Esophagus muscularis mucosa (tissue), 4 donors: ENCODE results near the gene EYA2. TPM values are rescaled to one million over a fixed set of nuclear protein-coding genes. Genes with fewer than 3 reads are reported as not detected.

ENCODE experiments used
- DNase-seq: peaks from one replicate; pipeline ENCODE4 v3.0.0-alpha.2; 2017; ENCODE audit errors: extremely low spot score
- H3K27ac ChIP-seq, 4 donors: fragments of 200-600 bp; sonication (generic); replicated peaks in 1 of 4; 1 replicate in 3 of 4; 2 replicates in 1 of 4; pipeline ENCODE4 v1.5.1; 2016 to 2019; ENCODE audit warnings: mild to moderate bottlenecking in 1 of 4
- H3K27me3 ChIP-seq, 4 donors: fragments of 200-600 bp; sonication (generic); one replicate each; pipeline versions ENCODE4 v1.5.1 to v1.6.0; 2016 to 2019
- H3K36me3 ChIP-seq, 4 donors: fragments of 200-600 bp; sonication (generic); one replicate each; pipeline ENCODE4 v1.5.1; 2016 to 2019
- H3K4me1 ChIP-seq, 4 donors: fragments of 200-600 bp; sonication (generic); one replicate each; pipeline ENCODE4 v1.5.1; 2016 to 2019
- H3K4me3 ChIP-seq, 4 donors: fragments of 200-600 bp; sonication (generic); 1 replicate in 2 of 4; 2 replicates in 2 of 4; pipeline ENCODE4 v1.5.1; 2016 to 2019; ENCODE audit warnings: mild to moderate bottlenecking in 4 of 4, moderate library complexity in 1 of 4
- H3K9me3 ChIP-seq, 4 donors: fragments of 200-600 bp; sonication (generic); 1 replicate in 3 of 4; 2 replicates in 1 of 4; pipeline ENCODE4 v1.5.1; 2016 to 2019
- CTCF ChIP-seq, 3 experiments: fragments of 200-600 bp in 2 of 3; fragments of 450-650 bp in 1 of 3; sonication (generic) in 2 of 3; IDR thresholded peaks; one replicate each; pipeline ENCODE4 v1.5.1; 2017 to 2019; ENCODE audit warnings: antibody characterized with exemption in 3 of 3, mild to moderate bottlenecking in 2 of 3, moderate library complexity in 1 of 3
- EP300 ChIP-seq: sonication (generic); formaldehyde crosslinking; IDR thresholded peaks from one replicate; pipeline ENCODE4 v1.6.1; 2017; ENCODE audit warnings: antibody characterized with exemption
- POLR2A ChIP-seq: fragments of 450-650 bp; IDR thresholded peaks from one replicate; pipeline ENCODE4 v1.6.1; 2017; ENCODE audit warnings: antibody characterized with exemption, moderate library complexity, mild to moderate bottlenecking, low read depth
- POLR2AphosphoS5 ChIP-seq, 2 donors: sonication (generic); formaldehyde crosslinking; IDR thresholded peaks; one replicate each; pipeline ENCODE4 v1.6.1; 2017; ENCODE audit warnings: antibody characterized with exemption in 2 of 2
- WGBS: methylation state at CpG from one replicate; pipeline ENCODE4 v1.1.5; 2018; 5-methylcytosine and 5-hydroxymethylcytosine counted together
- intact Hi-C: fragments of 100-400 bp; cut with DNase I; formaldehyde crosslinking; loops from one replicate; pipeline ENCODE4 v1.15.1; 2023
- total RNA-seq, 4 donors: library from RNA; depleted of rRNA; stranded (reverse); fragments of >200 nt; gene quantifications; one replicate each; pipeline versions ENCODE4 v1.1.0 to v1.2.1, GENCODE V29; 2016

EYA2 gene
- total RNA-seq, 4 donors from 2014 or later, result 1.2 to 5.9 (median 4.2) TPM

- H3K27me3 ChIP-seq, result no peaks in the 10 kb centered on the region
- H3K4me3 ChIP-seq, result no peak overlapping the region
- whole genome bisulfite sequencing, result 82% methylated on average over 13 of the region's 13 CpGs
- intact Hi-C loops, result no loop called here
- DNase-seq, result no peak
- peaks cover 0 to 4% (median 0%) of the 10 kb centered on the region in 4 donors for H3K36me3 ChIP-seq
- H3K9me3 ChIP-seq, result peaks cover 0 to 3% (median 0%) of the 10 kb centered on the region in 4 donors
- H3K27ac ChIP-seq, result no peak overlapping the region
- H3K4me1 ChIP-seq, result no peaks in the 10 kb centered on the region
- TF ChIP-seq POLR2AphosphoS5 (IDR thresholded peaks at IDR 0.05), result no peak
- TF ChIP-seq POLR2A, result no peak
- no peak for TF ChIP-seq EP300
- TF ChIP-seq CTCF (IDR thresholded peaks at IDR 0.05), result no peak
Observed at GRCh38 chr20:46963758-46964617, 69.3 kb downstream of the EYA2 start.

GRCh38 chr20:46964618-46965455 lies 70.2 kb downstream of the EYA2 start:
- H3K27ac ChIP-seq, result no peak overlapping the region
- no peak for DNase-seq
- TF ChIP-seq CTCF (IDR thresholded peaks at IDR 0.05) (no peak), POLR2A (no peak), POLR2AphosphoS5 (IDR thresholded peaks at IDR 0.05) (no peak), EP300 (no peak)
- intact Hi-C loops, result no loop called here
- H3K4me3 ChIP-seq, result no peak overlapping the region
- H3K9me3 ChIP-seq, result peaks cover 0 to 3% (median 0%) of the 10 kb centered on the region in 4 donors
- H3K4me1 ChIP-seq, result no peaks in the 10 kb centered on the region
- 94% methylated on average over 16 of the region's 17 CpGs for WGBS
- no peaks in the 10 kb centered on the region for H3K27me3 ChIP-seq
- peaks cover 0 to 4% (median 0%) of the 10 kb centered on the region in 4 donors for H3K36me3 ChIP-seq

- intact Hi-C loops, result no loop called here
- no peak overlapping the region for H3K4me3 ChIP-seq
- no peaks in the 10 kb centered on the region for H3K4me1 ChIP-seq
- peaks cover 0 to 3% (median 0%) of the 10 kb centered on the region in 4 donors for H3K9me3 ChIP-seq
- no peaks in the 10 kb centered on the region for H3K27me3 ChIP-seq
- peaks cover 0 to 4% (median 0%) of the 10 kb centered on the region in 4 donors for H3K36me3 ChIP-seq
- WGBS, result 94% methylated on average over 9 of the region's 14 CpGs
- no peak for DNase-seq
- no peak overlapping the region for H3K27ac ChIP-seq
- TF ChIP-seq CTCF (IDR thresholded peaks at IDR 0.05) (no peak), EP300 (no peak), POLR2A (no peak), POLR2AphosphoS5 (IDR thresholded peaks at IDR 0.05) (no peak)
Observed at GRCh38 chr20:46965477-46965876, 70.8 kb downstream of the EYA2 start.

GRCh38 chr20:46967646-46968045 lies 73.0 kb downstream of the EYA2 start:
- H3K27ac ChIP-seq, result no peak overlapping the region
- DNase-seq, result no peak
- no peaks in the 10 kb centered on the region for H3K4me1 ChIP-seq
- H3K36me3 ChIP-seq, result peaks cover 0 to 2% (median 0%) of the 10 kb centered on the region in 4 donors
- 85% methylated on average over 2 of the region's 2 CpGs for WGBS
- peaks cover 0 to 3% (median 0%) of the 10 kb centered on the region in 4 donors for H3K27me3 ChIP-seq
- intact Hi-C loops, result no loop called here
- no peaks in the 10 kb centered on the region for H3K9me3 ChIP-seq
- no peak for TF ChIP-seq POLR2AphosphoS5 (IDR thresholded peaks at IDR 0.05)
- no peak for TF ChIP-seq CTCF (IDR thresholded peaks at IDR 0.05)
- TF ChIP-seq POLR2A, result no peak
- no peak for TF ChIP-seq EP300
- no peak overlapping the region for H3K4me3 ChIP-seq
